GM12873 (cell line): ENCODE measurements around the gene SLAMF1.

Source experiments
- TF ChIP-seq, protein P1 (sequence below): IDR thresholded peaks from 2 replicates; pipeline ENCODE4 v1.5.1; 2012; ENCODE audit warnings: low read depth, mild to moderate bottlenecking, moderate library complexity, low read length, control low read depth; ENCODE audit not compliant: insufficient read depth; ENCODE audit errors: missing control alignments

The SLAMF1 gene

DNA sequence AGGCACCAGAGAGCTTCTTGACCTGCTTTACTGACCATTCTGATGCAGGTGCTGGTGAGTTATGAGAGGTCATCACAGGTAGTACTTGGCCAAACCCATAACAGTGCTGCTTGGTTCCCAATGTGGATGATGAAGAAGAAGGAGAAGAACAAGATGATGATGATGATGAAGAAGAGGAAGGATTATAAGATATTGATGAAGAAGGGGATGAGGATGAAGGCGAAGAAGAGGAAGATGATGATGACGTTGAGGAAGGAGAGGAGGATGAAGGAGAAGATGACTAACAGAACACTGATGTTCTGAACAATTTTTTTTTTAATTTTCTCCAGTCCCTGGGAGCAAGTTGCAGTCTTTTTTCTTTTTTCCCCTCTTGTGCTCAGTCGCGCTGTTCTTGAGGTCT, 23.9 kb upstream of the SLAMF1 start:
- TF ChIP-seq, protein P1, sequence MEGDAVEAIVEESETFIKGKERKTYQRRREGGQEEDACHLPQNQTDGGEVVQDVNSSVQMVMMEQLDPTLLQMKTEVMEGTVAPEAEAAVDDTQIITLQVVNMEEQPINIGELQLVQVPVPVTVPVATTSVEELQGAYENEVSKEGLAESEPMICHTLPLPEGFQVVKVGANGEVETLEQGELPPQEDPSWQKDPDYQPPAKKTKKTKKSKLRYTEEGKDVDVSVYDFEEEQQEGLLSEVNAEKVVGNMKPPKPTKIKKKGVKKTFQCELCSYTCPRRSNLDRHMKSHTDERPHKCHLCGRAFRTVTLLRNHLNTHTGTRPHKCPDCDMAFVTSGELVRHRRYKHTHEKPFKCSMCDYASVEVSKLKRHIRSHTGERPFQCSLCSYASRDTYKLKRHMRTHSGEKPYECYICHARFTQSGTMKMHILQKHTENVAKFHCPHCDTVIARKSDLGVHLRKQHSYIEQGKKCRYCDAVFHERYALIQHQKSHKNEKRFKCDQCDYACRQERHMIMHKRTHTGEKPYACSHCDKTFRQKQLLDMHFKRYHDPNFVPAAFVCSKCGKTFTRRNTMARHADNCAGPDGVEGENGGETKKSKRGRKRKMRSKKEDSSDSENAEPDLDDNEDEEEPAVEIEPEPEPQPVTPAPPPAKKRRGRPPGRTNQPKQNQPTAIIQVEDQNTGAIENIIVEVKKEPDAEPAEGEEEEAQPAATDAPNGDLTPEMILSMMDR, result no peak

GRCh38 chr1:160669802-160670201, 23.0 kb upstream of the SLAMF1 start:
- TF ChIP-seq, protein P1, result no peak

DNA sequence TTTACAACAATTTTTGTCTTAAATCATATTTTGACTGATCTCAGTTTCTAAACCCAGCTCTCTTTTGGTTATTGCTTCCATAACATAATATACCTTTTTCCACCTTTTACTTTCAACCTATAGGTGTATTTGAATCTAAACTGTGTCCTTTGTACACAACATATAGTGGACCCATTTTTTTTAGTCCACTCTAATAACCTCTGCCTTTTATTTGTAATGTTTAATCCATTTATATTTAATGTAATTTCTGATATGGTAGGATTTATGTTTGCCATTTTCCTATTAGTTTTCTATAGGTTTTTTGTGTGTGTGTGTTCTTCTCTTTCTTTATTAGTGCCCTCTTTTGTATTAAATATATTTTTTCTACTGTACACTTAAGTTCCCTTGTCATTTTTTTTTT, 22.4 kb upstream of the SLAMF1 start:
- TF ChIP-seq, protein P1, result no peak

DNA sequence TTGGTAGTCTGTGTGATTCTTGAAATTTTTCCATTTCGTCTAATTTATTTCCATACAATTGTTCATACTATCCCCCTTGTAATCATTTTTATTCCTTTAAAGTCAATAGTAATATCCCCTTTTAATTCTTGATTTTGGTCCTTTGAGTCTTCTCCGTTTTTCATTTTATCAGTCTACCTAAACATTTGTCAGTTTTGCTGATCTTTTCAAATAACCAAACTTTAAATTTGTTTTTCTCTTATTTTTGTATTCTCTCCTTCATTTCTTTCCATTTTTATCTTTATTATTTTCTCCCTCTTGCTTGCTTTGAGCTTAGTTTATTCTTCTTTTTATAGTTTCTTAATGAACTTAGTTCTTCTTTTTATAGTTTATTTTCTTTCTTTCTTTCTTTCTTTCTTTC, 21.1 kb upstream of the SLAMF1 start:
- TF ChIP-seq, protein P1, result no peak

DNA sequence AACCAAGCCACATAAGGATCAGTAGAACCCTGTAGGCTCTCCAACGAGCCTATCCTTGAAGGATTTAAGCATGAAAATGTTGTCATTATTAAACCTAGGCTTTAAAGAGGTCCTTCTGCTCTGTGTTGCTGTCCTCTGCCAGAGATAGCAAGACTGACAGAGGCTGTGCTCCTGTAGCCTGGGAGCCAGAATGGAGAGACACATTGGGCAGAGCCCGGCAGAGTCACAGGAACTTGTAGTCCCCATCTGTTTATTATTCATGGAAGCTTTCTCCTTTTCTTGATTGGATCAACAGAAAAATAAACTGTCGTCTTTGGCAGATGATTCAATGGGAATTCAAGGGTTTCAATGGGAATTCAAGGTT, 19.2 kb upstream of the SLAMF1 start:
- TF ChIP-seq, protein P1, result no peak

DNA sequence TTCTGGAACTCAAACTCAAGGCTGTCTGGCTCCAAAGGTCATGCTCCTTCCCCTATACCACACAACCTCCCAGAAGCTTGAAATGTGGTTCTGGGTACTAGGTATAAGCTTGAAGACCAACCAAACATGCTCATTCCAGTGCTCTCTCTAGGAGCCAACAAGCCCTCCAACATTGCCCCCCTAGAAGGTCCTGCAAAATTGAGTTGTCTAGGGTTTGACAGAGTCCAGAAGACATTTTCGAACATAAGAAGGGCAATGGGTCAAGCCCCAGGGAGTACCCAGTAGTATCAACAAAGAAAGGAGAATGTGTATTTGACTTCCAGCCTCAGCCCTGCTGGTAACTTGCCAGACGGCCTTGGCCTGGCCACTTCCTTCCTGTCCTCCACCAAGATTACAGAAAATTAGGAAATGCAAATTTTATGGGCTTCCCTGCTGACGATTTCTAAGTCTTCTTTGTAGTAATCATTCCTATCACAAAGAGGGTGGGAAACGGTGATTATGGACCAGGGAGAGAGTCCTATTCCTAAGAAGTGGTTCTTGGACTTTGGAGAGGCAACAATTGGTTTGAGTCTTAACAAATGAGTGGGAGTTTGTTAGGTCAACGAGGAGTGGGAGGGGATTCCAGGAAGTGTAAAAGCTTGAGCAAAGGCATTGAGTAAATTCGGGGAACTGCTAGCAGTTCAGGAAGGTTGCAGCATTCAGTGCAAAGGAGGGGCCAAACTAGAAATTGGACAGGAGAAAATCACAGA, 18.7 kb upstream of the SLAMF1 start:
- TF ChIP-seq, protein P1, result no peak

DNA sequence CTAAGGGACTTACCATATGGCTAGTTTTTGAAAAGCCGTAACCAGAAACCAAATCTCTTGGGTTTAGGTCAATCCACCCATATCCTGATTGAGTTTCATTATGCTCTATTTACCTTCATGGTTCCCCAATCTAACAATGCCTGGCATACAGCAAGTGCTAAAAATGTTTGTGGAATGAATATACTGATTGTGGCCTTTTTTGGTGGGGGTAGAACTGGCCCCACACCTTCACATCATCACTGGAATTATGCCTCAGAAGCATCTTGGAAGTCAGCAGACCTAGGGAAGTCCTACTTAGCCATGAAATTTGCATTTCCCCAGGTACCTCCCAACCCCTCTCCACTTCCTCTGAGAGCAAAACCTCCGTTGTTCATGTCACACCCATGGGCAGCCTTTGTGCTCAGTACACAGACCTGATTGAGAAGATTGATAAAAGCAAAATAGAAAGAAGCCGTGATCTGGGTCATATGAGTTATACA, 17.8 kb upstream of the SLAMF1 start:
- TF ChIP-seq, protein P1, result no peak
